Hematopoietic multipotent progenitor cell treated with erythropoietin and hydrocortisone succinate and interleukin-3 and kit ligand, for 6 days (in vitro differentiated cells): ENCODE results near the gene GSTM5.

Experiments
- DNase-seq: peaks from one replicate; pipeline ENCODE4 v3.0.0-alpha.2; 2015

The GSTM5 gene

GRCh38 chr1:109762821-109763645 lies 51.0 kb downstream of the GSTM5 start:
- peak; percentile 57 for DNase-seq

- no peak for DNase-seq
Measured at GRCh38 chr1:109763646-109764415, 51.8 kb downstream of the GSTM5 start, which contains the start of gene EPS8L3. TSS of gene EPS8L3 (minus strand) at chr1:109763923. CDS start at chr1:109761749, 2,174 bp downstream.

GRCh38 chr1:109764561-109765482 lies 52.8 kb downstream of the GSTM5 start:
- no peak for DNase-seq

- DNase-seq = no peak
Measured at GRCh38 chr1:109765483-109765815, 53.4 kb downstream of the GSTM5 start.

GRCh38 chr1:109765896-109766615 lies 54.0 kb downstream of the GSTM5 start:
- peak; percentile 36 for DNase-seq

GRCh38 chr1:109766991-109767636 lies 55.1 kb downstream of the GSTM5 start:
- DNase-seq = peak; percentile 78
